HG03066 (cell line): ENCODE data around the gene IGHMBP2.

Experiments used
- ATAC-seq: cut with Tn5 transposase; IDR thresholded peaks from one replicate; pipeline ENCODE4 v1.9.1; 2021; ENCODE audit warnings: low read depth; ENCODE audit not compliant: unreplicated experiment

Gene IGHMBP2

DNA sequence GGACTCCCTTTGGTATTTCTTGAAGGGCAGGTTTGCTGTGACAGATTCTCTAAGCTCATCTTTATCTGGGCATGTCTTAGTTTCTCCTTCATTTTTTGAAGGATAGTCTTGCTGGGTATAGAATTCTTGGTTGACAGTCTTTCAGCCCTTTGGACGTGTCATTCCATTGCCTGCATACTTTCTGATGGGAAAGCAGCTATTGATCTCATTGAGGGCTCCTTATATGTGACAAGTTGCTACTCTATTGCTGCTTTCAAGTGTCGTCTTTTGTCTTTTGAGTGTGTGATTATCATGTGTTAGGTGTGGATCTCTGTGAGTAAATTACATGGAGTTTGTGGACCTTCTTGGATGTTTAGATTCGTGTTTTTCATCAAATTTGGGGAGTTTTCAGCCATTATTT, 21.9 kb downstream of the IGHMBP2 start:
- ATAC-seq: no peak

DNA sequence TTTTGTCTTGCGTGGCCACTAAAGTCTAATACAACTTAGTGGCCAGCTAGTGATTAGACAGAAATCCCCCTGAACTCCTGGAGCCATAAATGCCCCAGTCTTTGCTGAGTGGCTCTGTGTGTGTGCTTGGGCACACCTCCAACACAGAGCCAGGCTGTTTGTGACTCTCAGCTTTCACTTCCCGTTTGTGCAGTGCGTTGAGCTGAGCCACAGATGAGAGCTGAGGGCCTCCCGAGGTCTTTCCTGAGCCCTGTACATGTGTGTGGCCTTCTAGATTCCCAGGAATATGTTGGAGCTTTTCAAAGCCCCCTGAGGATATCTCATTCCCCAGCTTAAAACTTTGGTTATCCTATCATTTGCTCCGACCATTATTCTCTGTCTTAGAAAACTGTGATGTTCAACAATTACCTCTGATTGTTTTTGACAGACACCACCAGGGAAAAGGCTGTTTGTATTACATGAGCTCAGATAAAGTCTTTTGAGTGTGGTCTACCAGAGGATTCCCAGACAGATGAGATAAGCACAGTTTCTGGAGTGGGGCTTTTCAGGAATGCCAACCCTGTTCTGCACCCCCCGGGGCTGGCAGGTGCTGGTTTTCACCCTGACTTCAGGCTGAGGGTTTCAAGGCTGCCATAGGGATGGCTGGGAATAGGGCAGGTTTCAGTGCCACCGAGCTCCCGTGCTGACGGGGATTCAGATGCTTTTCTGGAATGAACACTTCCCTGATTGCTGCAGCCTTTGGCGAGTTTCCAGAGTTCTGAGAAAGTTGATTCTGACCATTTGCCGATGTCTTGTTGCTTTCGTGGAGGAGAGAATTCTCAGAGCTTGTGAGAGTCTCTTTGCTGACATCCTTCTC, 23.8 kb downstream of the IGHMBP2 start:
- no peak for ATAC-seq

DNA sequence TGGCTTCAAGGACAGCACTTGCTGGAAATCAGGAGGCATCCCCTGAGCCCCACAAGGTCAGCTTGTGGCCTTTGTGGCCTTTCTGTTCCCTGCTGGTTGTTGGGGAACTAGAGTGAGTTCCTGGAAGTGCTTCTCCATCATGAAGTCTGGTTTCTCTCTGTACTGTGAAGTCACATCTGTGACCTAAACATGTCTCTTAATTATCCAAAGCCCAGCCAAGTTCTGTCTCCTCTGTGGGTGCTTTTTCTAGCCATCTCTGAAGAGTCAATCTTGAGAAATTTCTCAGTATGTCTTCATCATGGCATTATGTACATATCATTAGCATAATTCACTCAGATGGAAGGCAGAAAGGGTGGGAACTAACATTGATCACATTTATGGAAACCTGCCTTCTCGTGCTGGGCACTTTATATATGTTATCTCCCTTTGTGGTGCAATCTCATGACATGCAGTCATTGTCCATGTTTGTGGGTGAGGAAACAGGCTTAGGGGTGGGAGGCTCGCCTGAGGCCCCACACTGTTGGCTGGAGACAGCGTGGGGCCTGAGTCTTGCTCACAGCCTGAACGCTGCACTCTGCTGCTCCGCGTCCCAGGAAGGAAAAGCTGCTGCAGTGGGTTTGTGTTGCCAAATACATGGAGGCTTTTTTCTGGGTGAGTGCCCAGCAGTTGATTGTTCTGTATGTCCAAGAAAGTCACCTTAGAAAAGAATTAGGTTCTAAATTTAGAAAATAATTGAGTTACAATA, 24.6 kb downstream of the IGHMBP2 start:
- ATAC-seq: no peak

DNA sequence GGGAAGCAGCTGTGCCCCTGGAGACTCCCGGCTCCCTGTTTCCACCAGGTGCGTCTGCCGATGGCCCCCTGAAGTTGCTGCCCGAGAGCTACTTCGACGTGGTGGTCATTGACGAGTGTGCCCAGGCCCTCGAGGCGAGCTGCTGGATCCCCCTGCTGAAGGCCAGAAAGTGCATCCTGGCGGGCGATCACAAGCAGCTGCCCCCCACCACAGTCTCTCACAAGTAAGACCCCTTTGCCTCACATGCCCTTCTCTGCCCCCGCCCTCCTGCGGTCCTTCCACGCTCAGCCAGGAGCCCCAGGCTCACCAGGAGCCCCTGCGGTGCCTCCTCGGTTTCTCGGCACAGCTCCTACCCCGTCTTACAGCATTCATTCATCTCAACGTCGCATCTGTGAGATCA, 25.4 kb downstream of the IGHMBP2 start:
- no peak for ATAC-seq

DNA sequence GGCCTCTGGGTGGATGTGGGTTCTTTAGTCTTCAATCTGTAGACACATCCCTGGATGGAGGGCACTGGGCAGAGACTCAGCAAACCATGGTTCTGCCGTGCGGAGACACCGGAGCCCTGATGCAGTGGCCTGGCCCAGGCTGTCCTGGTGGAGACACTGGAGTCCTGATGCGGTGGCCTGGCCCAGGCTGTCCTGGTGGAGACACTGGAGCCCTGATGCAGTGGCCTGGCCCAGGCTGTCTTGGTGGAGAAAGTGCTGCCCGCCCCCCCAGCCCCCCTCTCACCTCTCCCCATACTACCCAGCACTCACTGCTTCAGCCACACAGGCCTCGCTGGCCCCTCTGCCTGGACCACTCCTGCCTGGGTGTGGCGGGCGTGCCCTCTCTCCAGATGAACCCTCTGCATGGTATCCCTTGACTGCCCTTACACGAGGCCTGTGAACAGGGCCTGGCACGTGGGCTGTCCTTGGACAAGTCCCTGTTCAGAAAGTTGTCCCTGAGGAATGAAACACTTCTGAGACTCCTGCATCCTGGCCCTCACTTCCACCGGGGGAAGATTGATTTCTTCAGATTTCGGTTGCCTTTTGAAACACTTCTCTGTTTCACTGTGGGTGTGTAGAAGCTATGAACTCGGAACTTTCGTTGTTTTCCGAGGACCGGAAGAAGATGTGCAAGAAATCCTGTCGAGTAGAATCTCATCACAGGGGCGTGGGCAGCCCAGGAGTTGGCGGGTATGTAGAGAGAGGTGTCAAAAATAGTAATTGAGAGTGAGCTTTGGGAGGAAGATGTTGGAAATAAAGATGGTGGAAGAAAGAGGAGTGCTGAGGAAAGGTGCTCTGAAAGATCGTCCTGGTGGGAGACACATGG, 26.2 kb downstream of the IGHMBP2 start:
- no peak for ATAC-seq

DNA sequence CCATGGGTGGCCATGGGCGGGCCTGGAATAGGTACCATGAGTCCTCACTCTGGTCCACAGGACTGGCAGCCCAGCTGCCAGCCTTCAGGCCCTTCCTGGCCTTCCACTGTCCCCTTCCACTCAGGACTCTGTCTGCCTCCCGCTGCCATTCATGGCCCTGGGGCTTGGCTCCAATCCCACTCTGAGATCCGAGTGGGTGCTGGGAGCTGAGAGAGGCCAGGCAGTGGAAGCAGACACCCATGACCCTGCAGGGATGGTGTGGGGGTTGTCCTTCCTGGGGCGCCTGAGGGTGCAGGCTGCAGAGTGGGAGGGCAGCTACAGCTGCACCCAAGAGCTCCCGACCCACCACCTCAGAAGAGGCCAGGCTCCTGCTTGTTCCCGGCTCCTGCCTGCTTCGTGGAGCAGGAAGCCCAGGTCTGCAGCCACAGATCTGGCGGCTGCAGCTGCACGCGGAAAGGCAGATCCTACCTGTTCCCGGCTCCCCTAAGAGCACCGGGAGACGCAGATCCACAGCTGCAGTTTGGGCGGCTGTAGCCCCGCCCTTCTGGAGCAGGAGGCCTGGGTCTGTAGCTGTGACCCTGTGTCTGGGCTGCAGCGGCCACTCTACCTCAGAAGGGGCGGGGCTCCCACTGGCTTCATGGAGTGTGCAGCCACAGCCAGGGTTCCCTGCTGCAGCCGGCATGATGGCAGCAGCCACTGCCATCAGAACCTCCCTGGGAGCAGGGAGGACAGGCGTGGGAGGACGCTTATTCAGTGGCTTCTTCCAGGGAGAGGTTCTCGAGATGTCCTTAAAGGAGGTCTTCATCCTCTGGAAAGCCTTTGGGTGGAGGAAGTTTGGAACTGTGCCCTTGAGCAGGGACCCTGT, 27.5 kb downstream of the IGHMBP2 start:
- ATAC-seq: no peak

DNA sequence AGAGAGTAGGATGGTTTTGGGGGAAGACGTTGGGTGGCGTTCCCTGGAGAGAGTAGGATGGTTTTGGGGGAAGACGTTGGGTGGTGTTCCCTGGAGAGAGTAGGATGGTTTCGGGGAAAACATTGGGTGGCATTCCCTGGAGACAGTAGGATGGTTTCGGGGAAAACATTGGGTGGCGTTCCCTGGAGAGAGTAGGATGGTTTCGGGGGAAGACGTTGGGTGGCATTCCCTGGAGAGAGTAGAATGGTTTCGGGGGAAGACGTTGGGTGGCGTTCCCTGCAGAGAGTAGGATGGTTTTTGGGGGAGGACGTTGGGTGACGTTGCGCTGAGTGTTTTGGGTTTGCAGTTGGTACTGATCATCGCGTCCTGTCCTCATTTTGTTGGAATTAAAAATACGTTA, 28.2 kb downstream of the IGHMBP2 start:
- ATAC-seq: no peak

DNA sequence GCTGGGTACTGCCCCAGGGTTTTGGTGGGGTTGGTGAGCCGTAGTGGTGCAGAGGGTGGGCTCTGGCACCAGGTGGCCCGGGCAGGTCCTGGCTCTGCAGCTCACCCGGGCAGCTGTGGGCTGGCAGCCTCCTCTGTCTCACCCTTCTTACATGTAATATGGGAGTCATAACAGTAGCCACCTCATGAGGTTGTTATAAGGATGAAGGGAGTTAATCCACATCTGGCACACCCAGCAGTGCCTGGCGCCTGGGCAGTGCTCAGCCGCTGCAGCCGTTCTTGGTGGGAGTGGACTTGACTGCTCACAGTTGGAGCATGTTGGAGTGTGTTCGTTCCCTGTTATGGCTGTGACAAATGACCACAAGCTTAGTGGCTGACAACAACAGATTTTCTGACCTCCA, 28.7 kb downstream of the IGHMBP2 start:
- ATAC-seq: no peak

DNA sequence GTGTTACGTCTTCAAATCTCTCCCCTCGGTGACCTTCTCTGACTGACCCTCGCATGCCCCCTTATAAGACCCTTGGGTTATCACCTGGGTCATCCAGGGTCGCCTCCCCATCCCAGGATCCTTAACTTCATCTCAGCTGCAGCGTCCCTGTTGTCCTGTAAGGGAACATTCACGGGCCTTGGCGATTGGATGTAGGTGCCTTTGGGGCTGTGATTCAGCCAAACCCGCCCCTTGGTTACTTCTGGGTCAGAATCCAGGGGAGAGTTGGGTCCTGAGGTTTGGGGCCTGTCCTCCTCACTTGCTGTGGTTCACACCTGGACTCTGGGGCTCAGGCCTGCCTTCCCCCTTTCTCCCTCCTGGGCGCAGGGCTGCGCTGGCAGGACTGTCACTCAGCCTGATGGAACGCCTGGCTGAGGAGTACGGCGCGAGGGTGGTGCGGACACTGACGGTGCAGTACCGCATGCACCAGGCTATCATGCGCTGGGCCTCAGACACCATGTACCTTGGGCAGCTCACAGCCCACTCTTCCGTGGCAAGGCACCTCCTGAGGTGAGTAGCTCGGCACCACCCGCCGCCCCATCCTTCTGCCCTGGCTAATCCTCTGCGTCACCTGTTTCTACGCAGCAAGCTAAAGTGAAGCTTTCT, 29.4 kb downstream of the IGHMBP2 start:
- no peak for ATAC-seq

DNA sequence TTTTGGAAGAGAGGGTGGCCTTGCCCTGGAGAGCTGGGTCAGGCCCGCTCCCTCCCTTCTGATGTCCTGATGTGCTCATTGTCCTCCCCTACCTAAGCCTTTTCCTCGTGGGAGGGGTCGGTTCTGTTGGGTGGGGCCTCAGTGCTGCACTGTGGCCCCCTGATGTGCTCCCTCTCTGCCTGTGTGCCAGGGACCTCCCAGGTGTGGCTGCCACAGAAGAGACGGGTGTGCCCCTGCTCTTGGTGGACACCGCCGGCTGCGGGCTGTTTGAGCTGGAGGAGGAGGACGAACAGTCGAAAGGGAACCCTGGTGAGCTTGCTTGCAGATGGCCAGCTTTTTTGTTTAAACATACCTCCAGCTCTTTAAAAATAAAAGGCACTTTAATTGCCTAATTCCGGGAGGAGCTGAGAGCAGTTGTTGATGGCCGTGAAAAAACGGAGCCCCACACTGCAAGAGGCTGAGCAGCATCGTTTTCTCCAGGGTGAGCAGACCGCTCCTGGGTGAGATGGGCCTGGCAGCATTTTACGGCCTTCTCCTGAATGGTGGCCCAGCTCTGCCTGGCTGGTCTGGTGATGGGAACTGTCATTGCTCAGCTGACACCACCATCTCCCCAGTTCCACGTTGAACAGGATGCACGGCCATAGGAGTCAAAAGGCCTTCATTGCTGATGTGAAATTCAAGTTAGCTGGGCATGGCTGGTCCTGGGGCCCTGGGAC, 30.1 kb downstream of the IGHMBP2 start:
- ATAC-seq: no peak

DNA sequence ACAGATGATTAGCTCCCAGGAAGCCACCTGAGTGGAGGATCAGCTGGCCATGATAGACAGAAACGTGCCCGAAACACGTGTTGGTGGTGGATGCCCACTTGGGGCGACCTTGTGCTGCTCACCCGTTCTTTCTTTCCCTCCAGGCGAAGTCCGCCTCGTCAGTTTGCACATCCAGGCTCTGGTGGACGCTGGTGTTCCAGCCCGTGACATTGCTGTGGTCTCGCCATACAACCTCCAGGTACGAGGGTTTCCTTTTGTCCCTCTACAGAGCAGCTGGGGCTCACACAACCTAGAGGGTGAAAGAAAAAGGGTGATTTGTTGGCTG, 30.6 kb downstream of the IGHMBP2 start:
- ATAC-seq: no peak

DNA sequence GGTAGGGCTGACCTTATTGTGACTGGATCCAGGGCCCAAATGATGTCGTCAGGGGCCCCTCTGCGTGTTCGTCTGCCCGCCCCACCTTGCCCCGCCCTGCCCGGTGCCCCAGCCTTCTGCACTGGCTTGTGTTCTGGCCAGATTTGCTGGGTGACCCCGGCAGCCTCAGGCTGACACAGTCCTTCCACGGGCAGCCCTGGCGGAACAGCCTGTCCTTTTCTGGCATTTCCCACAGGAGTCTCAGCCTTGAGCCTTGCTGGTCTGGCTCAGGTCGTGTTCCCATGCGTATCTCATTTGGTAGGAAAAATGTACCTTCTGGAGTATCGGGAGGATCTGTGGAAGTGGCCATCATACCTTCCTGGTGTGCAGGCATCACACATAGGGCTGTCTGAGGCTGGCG, 31.0 kb downstream of the IGHMBP2 start:
- ATAC-seq: no peak

DNA sequence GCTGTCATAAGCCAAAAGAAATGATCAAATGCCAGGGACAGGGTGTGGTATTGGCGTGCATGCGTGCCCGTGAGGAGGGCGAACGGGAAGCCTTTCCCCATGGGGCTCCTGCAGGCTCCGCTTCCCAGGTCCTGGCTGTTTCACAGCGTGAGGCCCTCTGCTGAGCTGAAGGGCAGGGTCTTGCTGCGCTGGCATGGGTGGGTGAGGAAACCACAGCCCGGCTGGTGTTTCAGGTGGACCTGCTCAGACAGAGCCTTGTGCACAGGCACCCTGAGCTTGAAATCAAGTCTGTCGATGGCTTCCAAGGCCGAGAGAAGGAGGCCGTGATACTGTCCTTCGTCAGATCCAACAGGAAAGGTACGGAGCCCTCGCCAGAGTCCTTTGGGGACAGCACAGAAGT, 31.4 kb downstream of the IGHMBP2 start:
- no peak for ATAC-seq

DNA sequence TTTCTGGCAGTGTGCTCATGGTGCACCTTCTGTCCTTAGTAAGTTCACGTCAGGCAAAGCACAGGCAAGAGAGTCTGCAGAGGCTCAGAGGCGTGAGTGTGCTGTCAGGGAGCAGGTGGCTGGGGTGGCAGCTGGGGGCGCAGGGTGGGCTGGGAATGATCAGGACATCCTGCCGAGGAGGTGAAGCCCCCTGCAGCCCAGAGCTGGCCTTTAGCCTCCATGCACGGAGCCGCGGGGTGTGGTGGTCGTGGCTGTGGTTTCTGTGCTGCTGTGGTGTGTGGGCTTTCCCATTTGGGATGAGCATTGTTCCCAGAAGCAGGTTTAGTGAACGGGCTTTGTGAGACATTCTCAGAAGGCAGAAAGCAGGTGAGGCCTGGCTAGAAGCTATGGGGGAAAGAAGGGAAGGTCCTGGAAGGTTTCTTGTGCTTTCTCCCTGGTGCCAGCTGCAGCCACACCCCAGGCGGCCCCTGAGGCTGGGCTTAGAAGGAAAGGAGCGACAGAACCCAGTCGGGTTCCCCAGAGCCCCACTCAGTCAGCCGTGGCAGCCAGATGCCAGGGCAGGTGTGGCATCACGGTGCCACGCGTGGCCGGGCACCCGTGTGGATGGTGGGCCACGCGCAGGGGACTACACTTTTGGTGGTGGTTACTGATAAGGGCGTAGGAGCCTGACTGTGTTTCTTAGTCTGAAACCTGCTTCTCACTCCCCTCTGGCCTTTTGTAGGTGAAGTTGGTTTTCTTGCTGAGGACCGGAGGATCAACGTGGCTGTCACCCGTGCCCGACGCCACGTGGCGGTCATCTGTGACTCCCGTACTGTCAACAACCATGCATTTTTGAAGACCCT, 32.0 kb downstream of the IGHMBP2 start:
- ATAC-seq: no peak

DNA sequence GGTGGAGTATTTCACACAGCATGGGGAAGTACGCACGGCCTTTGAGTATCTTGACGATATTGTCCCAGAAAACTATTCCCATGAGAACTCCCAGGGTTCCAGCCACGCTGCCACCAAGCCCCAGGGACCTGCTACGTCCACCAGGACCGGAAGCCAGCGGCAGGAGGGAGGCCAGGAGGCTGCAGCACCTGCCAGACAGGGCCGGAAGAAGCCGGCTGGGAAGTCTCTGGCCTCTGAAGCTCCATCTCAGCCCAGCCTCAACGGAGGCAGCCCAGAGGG, 32.6 kb downstream of the IGHMBP2 start:
- no peak for ATAC-seq

DNA sequence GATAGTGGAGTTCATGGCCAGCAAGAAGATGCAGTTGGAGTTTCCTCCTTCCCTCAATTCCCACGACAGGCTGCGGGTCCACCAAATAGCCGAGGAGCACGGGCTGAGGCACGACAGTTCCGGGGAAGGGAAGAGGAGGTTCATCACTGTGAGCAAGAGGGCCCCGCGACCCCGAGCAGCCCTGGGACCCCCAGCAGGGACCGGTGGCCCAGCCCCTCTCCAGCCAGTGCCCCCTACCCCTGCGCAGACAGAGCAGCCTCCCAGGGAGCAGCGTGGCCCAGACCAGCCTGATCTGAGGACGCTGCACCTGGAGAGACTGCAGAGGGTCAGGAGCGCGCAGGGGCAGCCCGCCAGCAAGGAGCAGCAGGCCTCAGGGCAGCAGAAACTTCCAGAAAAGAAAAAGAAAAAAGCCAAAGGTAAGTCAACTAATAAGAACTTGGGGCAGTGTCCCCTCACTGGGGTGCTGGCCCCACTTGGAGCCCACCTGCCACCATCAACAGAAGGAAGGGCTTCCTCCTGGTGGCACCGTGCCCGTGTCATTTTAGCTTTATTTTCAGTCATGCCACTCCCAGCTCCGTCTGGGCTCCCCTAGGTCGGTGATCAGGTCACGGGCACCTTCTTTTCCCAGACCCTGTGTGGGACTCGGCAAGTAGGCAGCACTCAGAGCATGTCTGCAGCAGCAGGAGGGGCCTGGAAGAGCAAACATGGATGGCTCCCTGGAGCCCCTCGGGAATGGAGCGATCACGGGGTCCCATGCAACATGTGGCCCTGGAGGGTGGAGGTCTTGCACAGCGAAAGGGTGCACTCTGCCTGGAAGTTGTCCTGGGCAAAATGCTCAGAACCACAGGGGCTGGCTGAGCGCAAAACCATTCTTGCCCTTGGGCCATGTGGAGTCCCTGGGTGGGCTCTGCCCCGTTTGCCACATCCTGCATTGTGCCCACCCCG, 33.3 kb downstream of the IGHMBP2 start:
- ATAC-seq: no peak

DNA sequence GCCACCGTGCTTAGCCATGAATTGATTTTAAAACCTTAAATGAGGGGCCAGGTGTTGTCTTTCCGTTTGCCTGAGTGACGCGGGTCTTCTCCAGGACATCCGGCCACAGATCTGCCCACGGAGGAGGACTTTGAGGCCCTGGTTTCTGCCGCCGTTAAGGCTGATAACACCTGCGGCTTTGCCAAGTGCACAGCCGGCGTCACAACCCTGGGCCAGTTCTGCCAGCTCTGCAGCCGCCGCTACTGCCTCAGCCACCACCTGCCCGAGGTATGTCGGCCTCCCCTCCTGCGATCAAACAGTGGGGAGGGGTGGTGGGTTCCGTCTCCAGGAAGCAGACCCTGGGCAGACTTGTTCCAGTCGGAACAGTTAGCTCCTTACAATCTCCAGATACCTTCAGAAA, 34.4 kb downstream of the IGHMBP2 start:
- ATAC-seq: no peak
